Subcutaneous abdominal adipose tissue (tissue), 5 donors: Measurements from ENCODE around the gene NEB.

Experiments used
- H3K27ac ChIP-seq: one replicate; pipeline ENCODE4 v1.7.0; 2013; ENCODE audit warnings: low read depth, mild to moderate bottlenecking, inconsistent platforms, low read length, moderate library complexity
- H3K27me3 ChIP-seq, 5 donors: one replicate each; pipeline ENCODE4 v1.7.0; 2013; ENCODE audit warnings: low read length in 5 of 5, inconsistent platforms in 1 of 5; ENCODE audit not compliant: control insufficient read depth in 5 of 5, insufficient read depth in 4 of 5
- H3K36me3 ChIP-seq, 5 donors: one replicate each; pipeline ENCODE4 v1.7.0; 2013; ENCODE audit warnings: low read length in 5 of 5; ENCODE audit not compliant: control insufficient read depth in 5 of 5, insufficient read depth in 5 of 5
- H3K4me1 ChIP-seq, 5 donors: one replicate each; pipeline ENCODE4 v1.7.0; 2013; ENCODE audit warnings: low read length in 5 of 5, mild to moderate bottlenecking in 3 of 5, moderate library complexity in 1 of 5; ENCODE audit not compliant: control insufficient read depth in 5 of 5, insufficient read depth in 5 of 5
- H3K4me3 ChIP-seq, 5 donors: one replicate each; pipeline ENCODE4 v1.7.0; 2013; ENCODE audit warnings: low read length in 5 of 5, low read depth in 1 of 5
- H3K9ac ChIP-seq, 5 donors: one replicate each; pipeline ENCODE4 v1.7.0; 2013; ENCODE audit warnings: low read length in 5 of 5, mild to moderate bottlenecking in 4 of 5, moderate library complexity in 3 of 5
- H3K9me3 ChIP-seq, 5 donors: one replicate each; pipeline ENCODE4 v1.7.0; 2013; ENCODE audit warnings: low read length in 5 of 5; ENCODE audit not compliant: control insufficient read depth in 5 of 5
- donor health status: healthy.
- donor health status: healthy.
- donor health status: healthy.
- donor health status: healthy.
- donor health status: healthy.

NEB gene

GRCh38 chr2:151678849-151679248 lies 55.4 kb downstream of the NEB start:
- no peak overlapping the region for H3K27ac ChIP-seq
- no peaks in the 10 kb centered on the region for H3K4me1 ChIP-seq
- no peaks in the 10 kb centered on the region for H3K9me3 ChIP-seq
- no peaks in the 10 kb centered on the region for H3K36me3 ChIP-seq
- H3K9ac ChIP-seq, result no peak overlapping the region
- no peak overlapping the region for H3K4me3 ChIP-seq
- no peaks in the 10 kb centered on the region for H3K27me3 ChIP-seq

- Histone ChIP-seq H3K27ac (no peak overlapping the region), H3K9me3 (no peaks in the 10 kb centered on the region), H3K4me3 (no peak overlapping the region), H3K36me3 (no peaks in the 10 kb centered on the region), H3K4me1 (no peaks in the 10 kb centered on the region), H3K27me3 (no peaks in the 10 kb centered on the region), H3K9ac (no peak overlapping the region)
Observed at GRCh38 chr2:151673016-151673415, 61.3 kb downstream of the NEB start.

- Histone ChIP-seq H3K9me3 (no peaks in the 10 kb centered on the region), H3K9ac (no peak overlapping the region), H3K4me1 (no peaks in the 10 kb centered on the region), H3K27me3 (no peaks in the 10 kb centered on the region), H3K4me3 (no peak overlapping the region), H3K27ac (no peak overlapping the region), H3K36me3 (no peaks in the 10 kb centered on the region)
Observed at GRCh38 chr2:151672277-151672676, 62.0 kb downstream of the NEB start.

- no peaks in the 10 kb centered on the region for H3K36me3 ChIP-seq
- no peaks in the 10 kb centered on the region for H3K27me3 ChIP-seq
- no peak overlapping the region for H3K4me3 ChIP-seq
- no peaks in the 10 kb centered on the region for H3K9me3 ChIP-seq
- no peak overlapping the region for H3K9ac ChIP-seq
- H3K27ac ChIP-seq, result no peak overlapping the region
- H3K4me1 ChIP-seq, result no peaks in the 10 kb centered on the region
Observed at GRCh38 chr2:151670846-151671597, 63.3 kb downstream of the NEB start.

- Histone ChIP-seq H3K4me1 (no peaks in the 10 kb centered on the region), H3K4me3 (no peak overlapping the region), H3K36me3 (no peaks in the 10 kb centered on the region), H3K9ac (no peak overlapping the region), H3K27me3 (no peaks in the 10 kb centered on the region), H3K9me3 (no peaks in the 10 kb centered on the region), H3K27ac (no peak overlapping the region)
Observed at GRCh38 chr2:151670346-151670745, 63.9 kb downstream of the NEB start.

- Histone ChIP-seq H3K27ac (no peak overlapping the region), H3K9ac (no peak overlapping the region)
Observed at GRCh38 chr2:151669585-151670081, 64.6 kb downstream of the NEB start.

GRCh38 chr2:151668737-151669136 lies 65.5 kb downstream of the NEB start:
- no peaks in the 10 kb centered on the region for H3K4me1 ChIP-seq
- no peak overlapping the region for H3K4me3 ChIP-seq
- no peak overlapping the region for H3K27ac ChIP-seq
- H3K27me3 ChIP-seq, result no peaks in the 10 kb centered on the region
- no peaks in the 10 kb centered on the region for H3K9me3 ChIP-seq
- no peaks in the 10 kb centered on the region for H3K36me3 ChIP-seq
- H3K9ac ChIP-seq, result no peak overlapping the region

More at GRCh38 chr2:151669585-151670081, 64.6 kb downstream of the NEB start:
- Histone ChIP-seq H3K4me1 (no peaks in the 10 kb centered on the region), H3K36me3 (no peaks in the 10 kb centered on the region), H3K27me3 (no peaks in the 10 kb centered on the region), H3K4me3 (no peak overlapping the region), H3K9me3 (no peaks in the 10 kb centered on the region)

GRCh38 chr2:151665959-151666358 lies 68.3 kb downstream of the NEB start:
- Histone ChIP-seq H3K27ac (no peak overlapping the region), H3K4me1 (no peaks in the 10 kb centered on the region), H3K4me3 (no peak overlapping the region), H3K36me3 (peaks cover 0 to 3% (median 0%) of the 10 kb centered on the region in 5 donors), H3K9me3 (no peaks in the 10 kb centered on the region), H3K27me3 (no peaks in the 10 kb centered on the region), H3K9ac (no peak overlapping the region)

- no peak overlapping the region for H3K9ac ChIP-seq
- H3K4me3 ChIP-seq, result no peak overlapping the region
- H3K9me3 ChIP-seq, result no peaks in the 10 kb centered on the region
- H3K27ac ChIP-seq, result no peak overlapping the region
- H3K27me3 ChIP-seq, result no peaks in the 10 kb centered on the region
- peaks cover 0 to 3% (median 0%) of the 10 kb centered on the region in 5 donors for H3K36me3 ChIP-seq
- no peaks in the 10 kb centered on the region for H3K4me1 ChIP-seq
Observed at GRCh38 chr2:151664520-151664919, 69.8 kb downstream of the NEB start.

- Histone ChIP-seq H3K36me3 (peaks cover 0 to 3% (median 0%) of the 10 kb centered on the region in 5 donors), H3K27ac (no peak overlapping the region), H3K9me3 (no peaks in the 10 kb centered on the region), H3K27me3 (no peaks in the 10 kb centered on the region), H3K9ac (no peak overlapping the region), H3K4me3 (no peak overlapping the region), H3K4me1 (no peaks in the 10 kb centered on the region)
Observed at GRCh38 chr2:151661625-151662024, 72.7 kb downstream of the NEB start.
